ENCODE measurements around the gene DAAM2. TPM values are rescaled to one million over a fixed set of nuclear protein-coding genes. Genes with fewer than 3 reads are reported as not detected.

DAAM2 gene
- total and polyA plus RNA-seq, 9 of the 15 experiments (the other 6 are each of a cell fraction or from before 2014, with no cell fraction given) = 0.01 to 0.07 TPM; not detected in 7

GRCh38 chr6:39808346-39808745 lies 16.2 kb downstream of the DAAM2 start:
- FAIRE-seq (no peak), ATAC-seq (no peak), DNase-seq (ENCODE audit: extremely low read depth in 1 of 4, low spot score in 3 of 4) (no peak)
- Histone ChIP-seq H3K36me3 (ENCODE audit: control insufficient read depth, insufficient read depth, low read length) (no peaks in the 10 kb centered on the region), H4K20me1 (replicated peaks; ENCODE audit: control insufficient read depth, insufficient read depth, low read length) (0 out of 2 replicates have a peak, but pooled peaks cover 2% of the 10 kb centered on the region), H2AFZ (ENCODE audit: low read depth, low read length) (no peak overlapping the region), H3K79me2 (ENCODE audit: control insufficient read depth, insufficient read depth, low read length) (no peaks in the 10 kb centered on the region), H3K9me1 (ENCODE audit: control insufficient read depth, insufficient read depth, low read length) (no peaks in the 10 kb centered on the region), H3K9ac (ENCODE audit: insufficient read depth in 1 of 2, low read depth in 2 of 2, low read length in 2 of 2) (no peak overlapping the region), H3K27me3 (ENCODE audit: control insufficient read depth in 2 of 2, insufficient read depth in 2 of 2, low read length in 2 of 2) (peaks cover 6 to 14% of the 10 kb centered on the region in 2 experiments; a peak in 3 of 5 replicates), H3K4me3 (no peak overlapping the region), H3K4me2 (ENCODE audit: insufficient read depth, low read length) (no peak overlapping the region), H3K4me1 (replicated peaks in 1 of 2; ENCODE audit: control insufficient read depth in 2 of 2, insufficient read depth in 2 of 2, low read length in 2 of 2) (no peaks in the 10 kb centered on the region), H3K9me3 (replicated peaks; ENCODE audit: control insufficient read depth, insufficient read depth, low read depth, low read length) (no peaks in the 10 kb centered on the region), H3K27ac (ENCODE audit: extremely low read depth, low read depth, low read length) (no peak overlapping the region)
- WGBS (ENCODE audit: insufficient coverage, low coverage, missing lambda C conversion rate) = 4% methylated on average over 3 of the region's 3 CpGs
- no peak for TF ChIP-seq HMBOX1 (IDR thresholded peaks at IDR 0.05)
- no peak for TF ChIP-seq STAT6 (CRISPR knock-in tag; IDR thresholded peaks at IDR 0.05)
- TF ChIP-seq ZNF655 (CRISPR knock-in tag; IDR thresholded peaks at IDR 0.05) = no peak
- TF ChIP-seq ETV1 (tag; conservative IDR thresholded peaks at IDR 0.05; ENCODE audit: low read depth) = no peak
- no peak for TF ChIP-seq PATZ1 (CRISPR knock-in tag; IDR thresholded peaks at IDR 0.05; ENCODE audit: borderline replicate concordance)
- intact Hi-C loops (cut with micrococcal nuclease) = no loop called here
- BruUV-seq (replicated peaks) = no TSS peak
- ChIA-PET POLR2A (interaction anchor here (0.7 to 2.3 kb wide), 2 partner anchors 8 to 11 kb away, joined by 3 to 8 read pairs; no protein-coding TSS in a partner anchor), CTCF (ENCODE audit: low intra/inter-chr PET ratio) (interaction anchor here (0.6 kb wide), 1 partner anchor 27 kb away, joined by 4 read pairs; no protein-coding TSS in a partner anchor)
- in situ Hi-C loops (cut with MboI) = no loop called here
